ENCODE results near the gene SUSD4. TPM values are rescaled to one million over a fixed set of nuclear protein-coding genes. Genes with fewer than 3 reads are reported as not detected.

Gene SUSD4
- total and polyA plus RNA-seq, 2 of the 8 experiments (the other 6 are each of a cell fraction or from before 2014, with no cell fraction given): 3.9 to 5.2 TPM

GRCh38 chr1:223394242-223394641 lies 30.3 kb upstream of the SUSD4 start:
- CTCF ChIA-PET (ENCODE audit: partially characterized antibody): interaction anchor here (1.3 to 1.6 kb wide), 3 partner anchors 138 to 261 kb away, joined by 3 to 4 read pairs (median 3); no protein-coding TSS in a partner anchor
- TF ChIP-seq USF2 (IDR thresholded peaks at IDR 0.05; ENCODE audit: low read length): no peak
- TF ChIP-seq BCL11A (IDR thresholded peaks at IDR 0.05; ENCODE audit: low read depth in 2 of 2, low read length in 2 of 2): no peak
- no peak for TF ChIP-seq RXRA (IDR thresholded peaks at IDR 0.05; ENCODE audit: insufficient read depth, low read depth, low read length)
- no peak for TF ChIP-seq KDM1A (IDR thresholded peaks at IDR 0.05; ENCODE audit: borderline replicate concordance, low read length)
- TF ChIP-seq KDM5A (IDR thresholded peaks at IDR 0.05; ENCODE audit: low read length): no peak
- TF ChIP-seq CBX8 (IDR thresholded peaks at IDR 0.05; ENCODE audit: borderline replicate concordance, low read depth, low read length): no peak
- TF ChIP-seq TAF7 (optimal IDR thresholded peaks at IDR 0.05; ENCODE audit: borderline replicate concordance, low read depth, low read length): no peak
- TF ChIP-seq GABPA (IDR thresholded peaks at IDR 0.05; ENCODE audit: borderline replicate concordance, insufficient read depth, low read length): no peak
- TF ChIP-seq FOSL1 (IDR thresholded peaks at IDR 0.05; ENCODE audit: insufficient read depth, low read depth, low read length): no peak
- no peak for TF ChIP-seq JUN (IDR thresholded peaks at IDR 0.05; ENCODE audit: low read depth, low read length)
- TF ChIP-seq SRF (IDR thresholded peaks at IDR 0.05; ENCODE audit: low read depth, low read length): no peak
- H2BK12ac ChIP-seq (ENCODE audit: low read depth, low read length): no peak overlapping the region
- H3K4me1 ChIP-seq (replicated peaks in 1 of 4; ENCODE audit: control insufficient read depth in 3 of 4, insufficient read depth in 4 of 4, low read length in 3 of 4): peaks cover 0 to 5% (median under 1%) of the 10 kb centered on the region in 4 experiments; a peak in 3 of 7 replicates
- peak overlapping the region; percentile 36; the same call in 1 of the 2 replicates for H4K8ac ChIP-seq (ENCODE audit: extremely low read depth, insufficient read depth, low read length)
- no peaks in the 10 kb centered on the region for H3K36me3 ChIP-seq (ENCODE audit: control insufficient read depth in 2 of 4, insufficient read depth in 4 of 4, low read length in 3 of 4)
- DNase-seq (ENCODE audit: low read depth in 1 of 2, low spot score in 2 of 2) (no peak), FAIRE-seq (no peak)
- no peaks in the 10 kb centered on the region for H3K23me2 ChIP-seq (ENCODE audit: low read depth, low read length)
- no peak overlapping the region for H3K18ac ChIP-seq (ENCODE audit: extremely low read depth, low read length)
- WGBS, 2 experiments (ENCODE audit: extremely low coverage in 1 of 2, insufficient coverage in 1 of 2, insufficient read length in 1 of 2, insufficient replicate concordance in 2 of 2, low coverage in 1 of 2, low lambda C conversion rate in 2 of 2, missing lambda C conversion rate in 1 of 2): 94% methylated on average over 27 of the region's 27 CpGs; no CpG with 5 or more reads in 1 of the 2 experiments
- peaks cover 0 to 29% (median 19%) of the 10 kb centered on the region in 4 experiments; a peak in 5 of 7 replicates for H3K27me3 ChIP-seq (replicated peaks in 1 of 4; ENCODE audit: control insufficient read depth in 3 of 4, extremely low read depth in 1 of 4, insufficient read depth in 3 of 4, low read length in 3 of 4)
- no peak overlapping the region for H2AK5ac ChIP-seq (ENCODE audit: low read depth, low read length)
- no peak overlapping the region for H3K56ac ChIP-seq (replicated peaks; ENCODE audit: insufficient read length, low read depth, low read length)
- no peak overlapping the region for H4K91ac ChIP-seq (replicated peaks; ENCODE audit: insufficient read length, low read length)
- H4K5ac ChIP-seq (ENCODE audit: insufficient read length, low read depth, low read length): no peak overlapping the region
- no peak overlapping the region for H3K4ac ChIP-seq (replicated peaks; ENCODE audit: insufficient read length, low read depth, low read length)
- no peak overlapping the region for H3K27ac ChIP-seq (ENCODE audit: low read depth, low read length)
- H2BK20ac ChIP-seq (ENCODE audit: low read length): no peak overlapping the region
- H2BK120ac ChIP-seq (replicated peaks; ENCODE audit: low read depth, low read length): no peak overlapping the region
- no peaks in the 10 kb centered on the region for H3K79me2 ChIP-seq (ENCODE audit: control insufficient read depth in 1 of 2, insufficient read depth in 2 of 2, low read length in 2 of 2)
- H2BK15ac ChIP-seq (ENCODE audit: low read length): no peak overlapping the region
- H4K20me1 ChIP-seq (replicated peaks in 1 of 2; ENCODE audit: control insufficient read depth in 1 of 2, insufficient read depth in 2 of 2, low read length in 2 of 2): no peaks in the 10 kb centered on the region
- no peaks in the 10 kb centered on the region for H3K79me1 ChIP-seq (ENCODE audit: low read depth, low read length)
- no peak overlapping the region for H3K23ac ChIP-seq (ENCODE audit: insufficient read length)
- H3K9me3 ChIP-seq (ENCODE audit: insufficient read depth in 2 of 2, low read depth in 1 of 2, low read length in 1 of 2): peaks cover 0 to 10% of the 10 kb centered on the region in 2 experiments; a peak in 1 of 4 replicates
- no peak overlapping the region for H3K4me3 ChIP-seq (ENCODE audit: extremely low read depth in 1 of 4, insufficient read depth in 2 of 4, low read depth in 3 of 4, low read length in 4 of 4)
- peak overlapping the region; percentile 36; the same call in 1 of the 2 replicates for H2AFZ ChIP-seq (ENCODE audit: low read length)
- no peak overlapping the region for H2BK5ac ChIP-seq (ENCODE audit: low read depth, low read length)
- H3K4me2 ChIP-seq (ENCODE audit: insufficient read depth in 1 of 2, low read depth in 2 of 2, low read length in 2 of 2): peak overlapping the region in 1 of 2 experiments; percentile 50; a peak in 1 of 4 replicates
- no peak overlapping the region for H3K9ac ChIP-seq (replicated peaks in 1 of 4; ENCODE audit: extremely low read depth in 1 of 4, low read depth in 3 of 4, low read length in 3 of 4)
- H3K14ac ChIP-seq (ENCODE audit: insufficient read length): no peak overlapping the region
- POLR2A ChIA-PET (ENCODE audit: partially characterized antibody): no interaction called here

Data from H1 (cell line).